Measurements from ENCODE around the gene BRI3. TPM values are rescaled to one million over a fixed set of nuclear protein-coding genes. Genes with fewer than 3 reads are reported as not detected.
A peak's percentile ranks its signal among the peaks of the same experiment; 100 is the strongest.

The BRI3 gene
- total and polyA plus RNA-seq, 2 of the 8 experiments (the other 6 are each of a cell fraction or from before 2014, with no cell fraction given) = 77.5 to 93.4 TPM

DNA sequence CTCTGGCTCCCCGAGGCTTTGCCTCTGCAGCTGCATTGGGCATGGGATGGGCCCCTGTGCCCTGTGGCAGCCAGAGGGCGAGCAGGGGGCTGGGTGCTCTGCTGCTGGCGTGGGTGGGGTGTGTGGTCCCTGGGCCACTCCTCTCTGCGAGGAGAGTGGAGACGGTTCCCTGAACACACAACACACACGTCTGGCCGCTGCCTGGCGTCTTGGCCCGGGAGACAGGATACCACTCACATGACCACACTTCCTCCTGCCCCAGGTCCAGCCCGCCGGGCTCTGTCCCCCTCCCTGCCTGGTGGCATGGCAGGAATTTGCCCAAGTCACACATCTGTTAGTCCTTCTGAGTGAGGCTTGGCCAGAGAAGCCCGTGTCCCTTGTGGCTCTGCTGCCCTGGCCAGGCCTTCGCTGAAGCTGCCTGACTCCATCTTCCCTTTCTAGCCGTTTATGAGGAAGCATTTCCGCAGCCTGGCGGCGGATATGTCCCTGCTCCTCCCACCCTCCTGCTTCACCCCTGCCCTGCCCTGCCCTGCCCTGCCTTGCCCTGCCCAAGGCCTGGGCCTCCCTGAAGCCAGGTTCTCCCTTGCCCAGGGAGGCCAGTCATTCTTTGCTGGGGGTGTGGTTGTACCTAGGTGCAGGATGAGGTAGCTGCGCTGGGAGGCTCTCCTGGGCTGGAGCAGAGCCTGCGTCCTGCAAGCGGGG is 3.0 kb downstream of the BRI3 start:
- Histone ChIP-seq H3K23ac (ENCODE audit: insufficient read length) (no peak overlapping the region), H4K91ac (replicated peaks; ENCODE audit: insufficient read length, low read length) (no peak overlapping the region), H2BK5ac (ENCODE audit: low read depth, low read length) (peak overlapping the region; percentile 75; the same call in 1 of the 2 replicates), H3K4me1 (replicated peaks in 1 of 4; ENCODE audit: control insufficient read depth in 3 of 4, insufficient read depth in 4 of 4, low read length in 3 of 4) (peaks cover 7 to 26% (median 18%) of the 10 kb centered on the region in 4 experiments), H2BK120ac (replicated peaks; ENCODE audit: low read depth, low read length) (no peak overlapping the region), H3K9me3 (ENCODE audit: insufficient read depth in 2 of 2, low read depth in 1 of 2, low read length in 1 of 2) (no peaks in the 10 kb centered on the region), H2AFZ (ENCODE audit: low read length) (no peak overlapping the region), H3K79me1 (ENCODE audit: low read depth, low read length) (peaks cover 13% of the 10 kb centered on the region), H3K27ac (ENCODE audit: low read depth, low read length) (no peak overlapping the region), H2BK15ac (ENCODE audit: low read length) (no peak overlapping the region), H3K79me2 (ENCODE audit: control insufficient read depth in 1 of 2, insufficient read depth in 2 of 2, low read length in 2 of 2) (peaks cover 7 to 57% of the 10 kb centered on the region in 2 experiments), H4K8ac (ENCODE audit: extremely low read depth, insufficient read depth, low read length) (peak overlapping the region; percentile 53; the same call in 1 of the 2 replicates), H2BK20ac (ENCODE audit: low read length) (no peak overlapping the region), H3K18ac (ENCODE audit: extremely low read depth, low read length) (0 out of 2 replicates have a peak overlapping the region, but pooled peaks have one; percentile 1), H4K5ac (ENCODE audit: insufficient read length, low read depth, low read length) (no peak overlapping the region), H3K23me2 (ENCODE audit: low read depth, low read length) (peaks cover 5% of the 10 kb centered on the region; the same call in 1 of the 2 replicates), H3K4ac (replicated peaks; ENCODE audit: insufficient read length, low read depth, low read length) (no peak overlapping the region), H3K9ac (replicated peaks in 1 of 4; ENCODE audit: extremely low read depth in 1 of 4, low read depth in 3 of 4, low read length in 3 of 4) (no peak overlapping the region), H3K14ac (ENCODE audit: insufficient read length) (no peak overlapping the region), H2AK5ac (ENCODE audit: low read depth, low read length) (no peak overlapping the region), H3K4me2 (ENCODE audit: insufficient read depth in 1 of 2, low read depth in 2 of 2, low read length in 2 of 2) (peak overlapping the region in 1 of 2 experiments; percentile 85; a peak in 1 of 4 replicates), H3K56ac (replicated peaks; ENCODE audit: insufficient read length, low read depth, low read length) (no peak overlapping the region), H2BK12ac (ENCODE audit: low read depth, low read length) (peak overlapping the region; percentile 23; the same call in 1 of the 2 replicates), H4K20me1 (replicated peaks in 1 of 2; ENCODE audit: control insufficient read depth in 1 of 2, insufficient read depth in 2 of 2, low read length in 2 of 2) (peaks cover 37 to 40% of the 10 kb centered on the region in 2 experiments), H3K36me3 (ENCODE audit: control insufficient read depth in 2 of 4, insufficient read depth in 4 of 4, low read length in 3 of 4) (no peaks in the 10 kb centered on the region; a peak in 1 of 8 replicates), H3K27me3 (replicated peaks in 1 of 4; ENCODE audit: control insufficient read depth in 3 of 4, extremely low read depth in 1 of 4, insufficient read depth in 3 of 4, low read length in 3 of 4) (no peaks in the 10 kb centered on the region), H3K4me3 (ENCODE audit: extremely low read depth in 1 of 4, insufficient read depth in 2 of 4, low read depth in 3 of 4, low read length in 4 of 4) (no peak overlapping the region)
- DNase-seq (ENCODE audit: low read depth in 1 of 2, low spot score in 2 of 2) = no peak
- WGBS, 2 experiments (ENCODE audit: extremely low coverage in 1 of 2, insufficient coverage in 1 of 2, insufficient read length in 1 of 2, insufficient replicate concordance in 2 of 2, low coverage in 1 of 2, low lambda C conversion rate in 2 of 2, missing lambda C conversion rate in 1 of 2) = 85% methylated on average over 15 of the region's 20 CpGs; no CpG with 5 or more reads in 1 of the 2 experiments
- no peak for FAIRE-seq
- ChIA-PET CTCF (ENCODE audit: partially characterized antibody) (interaction anchor here (2.8 kb wide), 1 partner anchor 9 kb away, joined by 14 read pairs; no protein-coding TSS in a partner anchor), POLR2A (ENCODE audit: partially characterized antibody) (interaction anchor here (1.7 kb wide), 1 partner anchor 8 kb away, joined by 4 read pairs; no protein-coding TSS in a partner anchor)
- TF ChIP-seq CREB1 (IDR thresholded peaks at IDR 0.05) (no peak), POLR2A (IDR thresholded peaks at IDR 0.05; ENCODE audit: control extremely low read depth in 1 of 2, low read depth in 2 of 2, low read length in 2 of 2) (no peak; a peak in 1 of 3 replicates), GTF2F1 (IDR thresholded peaks at IDR 0.05; ENCODE audit: borderline replicate concordance, low read depth, low read length) (no peak), BACH1 (IDR thresholded peaks at IDR 0.05; ENCODE audit: low read length) (no peak), CHD1 (IDR thresholded peaks at IDR 0.05; ENCODE audit: low read depth, low read length) (no peak), SP2 (IDR thresholded peaks at IDR 0.05; ENCODE audit: low read length) (no peak), BCL11A (IDR thresholded peaks at IDR 0.05; ENCODE audit: low read depth in 2 of 2, low read length in 2 of 2) (no peak), TAF7 (optimal IDR thresholded peaks at IDR 0.05; ENCODE audit: borderline replicate concordance, low read depth, low read length) (no peak), RXRA (IDR thresholded peaks at IDR 0.05; ENCODE audit: insufficient read depth, low read depth, low read length) (no peak), EP300 (IDR thresholded peaks at IDR 0.05; ENCODE audit: borderline replicate concordance in 1 of 2, low read depth in 2 of 2, low read length in 2 of 2) (no peak), RBBP5 (IDR thresholded peaks at IDR 0.05; ENCODE audit: borderline replicate concordance, low read depth, low read length) (no peak), SIN3A (conservative IDR thresholded peaks at IDR 0.05 in 1 of 2, IDR thresholded peaks at IDR 0.05 in 1 of 2; ENCODE audit: low read depth in 1 of 2, low read length in 2 of 2) (no peak)
